ENCODE data around the gene BPIFB2.
"Not testable (repeated sequence)": the region's sequence is repeated elsewhere in the genome, so short reads cannot be mapped to it uniquely, and the experiment has no call there.

Gene BPIFB2

GRCh38 chr20:33034901-33035492 is 27.5 kb downstream of the BPIFB2 start:
- no peak for DNase-seq (ENCODE audit: low spot score)
- no peak for FAIRE-seq

DNA sequence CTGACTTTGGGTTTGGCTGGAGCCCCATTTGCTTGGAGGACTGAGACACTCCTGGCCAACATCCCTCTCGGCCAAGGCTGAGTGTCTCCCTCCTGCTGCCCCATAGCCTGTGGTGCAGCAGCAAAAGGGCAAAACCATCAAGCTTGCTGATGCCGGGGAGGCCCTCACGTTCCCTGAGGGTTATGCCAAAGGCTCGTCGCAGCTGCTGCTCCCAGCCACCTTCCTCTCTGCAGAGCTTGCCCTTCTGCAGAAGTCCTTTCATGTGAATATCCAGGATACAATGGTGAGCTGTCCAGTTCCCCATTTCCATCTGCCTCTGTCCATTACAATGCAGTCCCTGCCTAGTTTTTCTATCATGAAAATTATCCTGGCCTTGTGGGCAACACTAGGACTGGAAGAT is 30.0 kb downstream of the BPIFB2 start:
- DNase-seq (ENCODE audit: low spot score) = no peak

GRCh38 chr20:33038243-33038642 is 30.7 kb downstream of the BPIFB2 start:
- DNase-seq (ENCODE audit: low spot score) (no peak), FAIRE-seq (peak; percentile 30)

More for the DNA sequence above, 30.0 kb downstream of the BPIFB2 start:
- FAIRE-seq = no peak

- no peak for FAIRE-seq
- DNase-seq (ENCODE audit: low spot score) = no peak
These were observed 34.9 kb downstream of the BPIFB2 start for GRCh38 chr20:33042430-33042829.

DNA sequence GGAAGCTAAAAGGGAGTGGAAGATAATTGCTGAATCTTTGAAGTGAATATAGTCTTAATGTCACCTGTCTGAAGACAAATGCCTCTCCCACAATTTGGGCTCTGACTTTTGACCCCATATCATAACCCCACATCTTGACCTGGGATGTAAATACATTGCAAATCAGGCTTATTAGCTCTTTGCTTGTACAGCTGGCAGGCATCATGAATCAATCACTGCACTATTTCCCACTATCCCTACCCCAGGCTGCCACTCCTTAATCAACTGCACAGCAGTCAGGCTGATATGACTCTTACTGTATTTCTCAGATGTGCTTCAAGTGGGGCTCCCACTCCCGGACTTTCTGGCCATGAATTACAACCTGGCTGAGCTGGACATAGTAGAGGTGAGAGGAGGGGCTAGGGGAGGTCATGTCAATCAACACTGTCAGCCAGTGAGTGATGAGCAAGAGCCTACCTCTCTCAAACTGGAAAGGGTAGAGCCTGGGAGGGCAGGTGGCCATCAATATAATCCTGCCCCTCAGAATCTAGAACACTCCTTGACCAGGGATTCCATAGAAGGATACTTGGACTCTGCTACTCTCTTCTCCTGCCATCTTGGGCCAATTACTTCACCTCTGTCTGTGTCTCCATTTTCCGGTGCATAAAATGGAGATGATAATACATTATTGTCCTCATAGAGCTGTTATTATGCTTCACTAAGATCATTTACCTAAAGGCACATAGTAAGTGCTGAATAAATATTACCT is 35.7 kb downstream of the BPIFB2 start:
- DNase-seq (ENCODE audit: low spot score) (no peak), FAIRE-seq (no peak)

GRCh38 chr20:33043731-33044181 is 36.3 kb downstream of the BPIFB2 start:
- DNase-seq (ENCODE audit: low spot score) = no peak
- FAIRE-seq = no peak

DNA sequence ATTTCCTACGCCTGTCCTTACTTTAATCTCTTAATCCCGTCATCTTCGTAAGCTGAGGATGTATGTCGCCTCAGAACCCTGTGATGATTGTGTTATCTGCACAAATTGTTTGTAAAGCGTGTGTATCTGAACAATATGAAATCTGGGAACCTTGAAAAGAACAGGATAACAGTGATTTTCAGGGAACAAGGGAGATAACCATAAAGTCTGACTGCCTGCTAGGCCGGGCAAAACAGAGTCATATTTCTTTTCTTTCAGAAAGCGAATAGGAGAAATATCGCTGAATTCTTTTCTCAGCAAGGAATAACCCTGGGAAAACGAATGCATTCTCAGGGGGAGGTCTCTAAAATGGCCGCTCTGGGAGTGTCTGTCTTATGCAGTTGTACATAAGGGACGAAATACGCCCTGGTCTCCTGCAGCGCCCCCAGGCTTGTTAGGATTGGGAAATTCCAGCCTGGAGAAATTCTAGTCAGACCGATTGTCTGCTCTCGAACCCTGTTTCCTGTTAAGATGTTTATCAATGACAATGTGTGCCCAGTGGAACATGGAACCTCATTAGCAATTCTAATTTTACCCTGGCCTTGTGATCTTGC is 37.7 kb downstream of the BPIFB2 start:
- DNase-seq (ENCODE audit: low spot score); FAIRE-seq: not testable (repeated sequence)

DNA sequence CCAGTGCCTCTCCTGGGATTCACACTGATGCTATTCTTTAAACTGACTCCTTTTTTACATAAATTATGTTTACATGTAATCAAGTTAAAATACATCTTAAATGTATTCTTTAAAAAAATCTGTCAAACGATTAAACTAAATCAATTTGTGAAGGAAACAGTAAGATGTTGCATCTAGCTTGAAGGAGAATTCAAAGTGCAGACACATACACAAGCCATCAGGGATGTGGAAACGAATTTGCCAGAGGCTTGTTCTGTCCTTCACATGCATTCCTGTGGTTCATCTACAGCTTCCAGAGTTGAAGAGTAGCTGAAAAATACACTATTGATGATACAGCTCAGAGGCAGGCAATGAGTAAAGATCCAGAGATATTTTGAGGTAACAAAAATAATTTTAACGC is 38.9 kb downstream of the BPIFB2 start:
- DNase-seq (ENCODE audit: low spot score) (no peak), FAIRE-seq (no peak)

GRCh38 chr20:33051333-33051732 is 43.8 kb downstream of the BPIFB2 start:
- FAIRE-seq (no peak), DNase-seq (ENCODE audit: low spot score) (no peak)

- FAIRE-seq = no peak
- DNase-seq (ENCODE audit: low spot score) = no peak
These were observed 46.0 kb downstream of the BPIFB2 start, which contains the start of gene BPIFB3 for GRCh38 chr20:33053291-33054106. Gene BPIFB3 (plus strand): TSS chr20:33053903. CDS start chr20:33055436, 1,533 bp downstream.

GRCh38 chr20:33054381-33054780 is 46.9 kb downstream of the BPIFB2 start:
- DNase-seq (ENCODE audit: low spot score) = no peak
- no peak for FAIRE-seq

DNA sequence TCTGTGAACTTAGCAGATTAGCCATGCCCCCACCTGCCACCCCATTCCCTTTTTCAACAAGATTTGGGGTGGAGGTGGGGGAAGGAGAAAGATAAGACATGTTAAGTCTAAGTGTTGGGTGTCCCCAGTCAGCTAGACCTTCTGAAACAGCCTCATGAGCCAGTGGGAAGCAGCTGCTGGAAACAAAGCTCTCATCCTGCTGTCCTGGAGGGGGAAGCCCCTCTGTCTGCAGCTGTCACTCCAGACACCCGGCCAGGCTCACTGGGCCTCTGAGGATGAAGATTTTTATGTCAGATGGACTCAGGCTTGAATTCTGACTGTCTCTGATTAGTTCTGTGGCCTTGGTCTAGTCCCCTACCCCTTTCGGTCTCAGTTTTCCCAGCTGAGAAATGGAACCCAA is 47.3 kb downstream of the BPIFB2 start:
- no peak for FAIRE-seq

GRCh38 chr20:33059136-33059535 is 51.6 kb downstream of the BPIFB2 start:
- no peak for FAIRE-seq

More for the DNA sequence above, 47.3 kb downstream of the BPIFB2 start:
- no peak for DNase-seq (ENCODE audit: low spot score)

GRCh38 chr20:33059741-33060390 is 52.4 kb downstream of the BPIFB2 start:
- FAIRE-seq (no peak), DNase-seq (ENCODE audit: low spot score) (no peak)

More at GRCh38 chr20:33059136-33059535, 51.6 kb downstream of the BPIFB2 start:
- no peak for DNase-seq (ENCODE audit: low spot score)

- FAIRE-seq (no peak), DNase-seq (ENCODE audit: low spot score) (no peak)
These were observed 54.1 kb downstream of the BPIFB2 start for GRCh38 chr20:33061658-33062028.

- DNase-seq (ENCODE audit: low spot score) = no peak
- no peak for FAIRE-seq
These were observed 54.8 kb downstream of the BPIFB2 start for GRCh38 chr20:33062105-33062824.

DNA sequence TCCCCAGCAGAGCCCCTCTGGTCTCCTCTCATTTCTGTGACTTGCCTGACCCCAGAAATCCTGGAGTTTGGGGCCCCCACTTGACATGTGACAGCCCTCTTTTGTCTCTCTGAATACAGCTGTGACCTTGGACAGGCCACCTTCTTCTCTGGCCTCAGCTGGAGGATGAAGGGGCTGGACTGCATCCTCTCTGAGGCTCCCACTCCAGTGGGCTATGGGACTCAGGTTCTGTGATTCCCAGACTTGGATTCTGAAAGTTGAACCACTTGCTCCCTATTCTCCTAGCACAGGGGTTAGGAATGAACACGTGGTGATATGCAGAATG is 55.3 kb downstream of the BPIFB2 start:
- no peak for FAIRE-seq

GRCh38 chr20:33063271-33063670 is 55.8 kb downstream of the BPIFB2 start:
- no peak for FAIRE-seq

More for the DNA sequence above, 55.3 kb downstream of the BPIFB2 start:
- DNase-seq (ENCODE audit: low spot score) = no peak

GRCh38 chr20:33064572-33065287 is 57.2 kb downstream of the BPIFB2 start:
- FAIRE-seq (no peak), DNase-seq (ENCODE audit: low spot score) (no peak)

More at GRCh38 chr20:33063271-33063670, 55.8 kb downstream of the BPIFB2 start:
- no peak for DNase-seq (ENCODE audit: low spot score)

DNA sequence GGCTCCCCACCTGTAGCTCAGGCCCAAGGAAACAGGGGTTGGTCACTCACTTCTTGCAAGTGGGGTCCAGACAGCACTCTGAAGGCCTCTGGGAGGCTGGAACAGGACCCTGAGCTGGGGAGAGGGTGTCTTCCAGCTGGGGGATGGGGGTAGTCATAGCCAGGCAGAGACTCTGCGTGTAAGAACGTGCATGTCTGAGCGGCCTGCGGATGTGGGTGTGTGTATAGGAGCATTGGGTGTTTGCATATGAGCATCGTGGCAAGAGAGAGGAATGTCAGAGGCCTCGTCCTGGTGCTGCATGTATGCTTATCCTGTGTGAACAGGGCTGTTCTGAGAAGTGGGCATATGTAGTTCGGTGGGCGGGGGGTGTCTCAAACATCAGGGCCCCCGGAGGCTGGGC is 58.3 kb downstream of the BPIFB2 start:
- DNase-seq (ENCODE audit: low spot score) = no peak
- no peak for FAIRE-seq
